B cell (primary cell): ENCODE measurements around the gene STARD10. TPM values are rescaled to one million over a fixed set of nuclear protein-coding genes. Genes with fewer than 3 reads are reported as not detected.

Experiments used
- ATAC-seq: fragments of 200-7000 bp; cut with Tn5 transposase; one replicate; pipeline ENCODE4 v1.10.0; 2021; ENCODE audit warnings: low read depth, mild to moderate bottlenecking, moderate number of reproducible peaks, moderate library complexity
- CTCF ChIA-PET: fragments of 350-600 bp; sonication (Branson Sonifier 250); formaldehyde crosslinking; loops from one replicate; lab custom pipeline; 2021; ENCODE audit warnings: antibody characterized with exemption, inconsistent platforms; lab: Charles Lee
- POLR2A ChIA-PET: fragments of 350-600 bp; sonication (Branson Sonifier 250); formaldehyde crosslinking; loops from one replicate; lab custom pipeline; 2021; ENCODE audit warnings: antibody characterized with exemption; lab: Charles Lee
- DNase-seq: peaks from one replicate; pipeline ENCODE4 v3.0.0; 2013
- H2AFZ ChIP-seq: 2 replicates; pipeline ENCODE4 v1.6.1; 2012; ENCODE audit warnings: mild to moderate bottlenecking, low read depth, low read length; ENCODE audit not compliant: insufficient read depth, poor library complexity, severe bottlenecking
- H3K27ac ChIP-seq, 2 donors: 1 replicate in 1 of 2; 2 replicates in 1 of 2; pipeline ENCODE4 v1.5.1; 2012 to 2013; ENCODE audit warnings: low read length in 2 of 2, mild to moderate bottlenecking in 2 of 2, moderate library complexity in 1 of 2
- H3K27me3 ChIP-seq, 4 experiments: fragments of 200-600 bp in 1 of 4; sonication (generic) in 1 of 4; replicated peaks in 1 of 4; 1 replicate in 2 of 4; 2 replicates in 2 of 4; pipeline versions ENCODE4 v1.6.1 to v1.7.0; 2013 to 2016; ENCODE audit warnings: low read length in 3 of 4, mild to moderate bottlenecking in 2 of 4, mixed read lengths in 1 of 4, moderate library complexity in 1 of 4; ENCODE audit not compliant: insufficient read depth in 4 of 4, control insufficient read depth in 3 of 4; ENCODE audit errors: control extremely low read depth in 1 of 4
- H3K36me3 ChIP-seq, 2 experiments: replicated peaks in 1 of 2; 1 replicate in 1 of 2; 2 replicates in 1 of 2; pipeline versions ENCODE4 v1.6.1 to v1.7.1; 2013; ENCODE audit warnings: low read length in 1 of 2; ENCODE audit not compliant: insufficient read depth in 2 of 2, control insufficient read depth in 1 of 2; ENCODE audit errors: control extremely low read depth in 1 of 2, extremely low read depth in 1 of 2
- H3K4me1 ChIP-seq, 2 donors: fragments of 200-600 bp in 1 of 2; sonication (generic) in 1 of 2; 1 replicate in 1 of 2; 2 replicates in 1 of 2; pipeline versions ENCODE4 v1.5.1 to v1.6.1; 2013 to 2017; ENCODE audit warnings: low read length in 2 of 2; ENCODE audit not compliant: control insufficient read depth in 2 of 2, insufficient read depth in 2 of 2
- H3K4me2 ChIP-seq: replicated peaks from 2 replicates; pipeline ENCODE3; 2012; ENCODE audit warnings: mild to moderate bottlenecking, low read depth, low read length; ENCODE audit not compliant: poor library complexity, severe bottlenecking
- H3K4me3 ChIP-seq, 5 experiments: fragments of 200-600 bp in 1 of 5; sonication (generic) in 1 of 5; 1 replicate in 3 of 5; 2 replicates in 2 of 5; pipeline versions ENCODE4 v1.5.1 to v1.7.0; 2011 to 2016; ENCODE audit warnings: low read length in 4 of 5, mild to moderate bottlenecking in 4 of 5, low read depth in 2 of 5, control low read depth in 1 of 5, moderate library complexity in 1 of 5; ENCODE audit not compliant: insufficient read depth in 1 of 5; ENCODE audit errors: control extremely low read depth in 1 of 5, extremely low read depth in 1 of 5
- H3K79me2 ChIP-seq: fragments of 200-600 bp; sonication (generic); one replicate; pipeline ENCODE4 v1.6.0; 2016; ENCODE audit warnings: low read length; ENCODE audit not compliant: control insufficient read depth, insufficient read depth
- H3K9ac ChIP-seq: fragments of 200-600 bp; sonication (generic); 2 replicates; pipeline ENCODE4 v1.6.1; 2017; ENCODE audit warnings: mild to moderate bottlenecking, low read length, moderate library complexity
- H3K9me3 ChIP-seq, 3 donors: one replicate each; pipeline versions ENCODE4 v1.6.1 to v1.7.1; 2013; ENCODE audit warnings: low read length in 2 of 3; ENCODE audit not compliant: control insufficient read depth in 2 of 3, insufficient read depth in 1 of 3; ENCODE audit errors: control extremely low read depth in 1 of 3
- H4K20me1 ChIP-seq: 2 replicates; pipeline ENCODE4 v1.6.0; 2012; ENCODE audit warnings: mild to moderate bottlenecking, low read length; ENCODE audit not compliant: insufficient read depth, control insufficient read depth, poor library complexity, severe bottlenecking
- H3K27ac Mint-ChIP-seq: one replicate; pipeline ENCODE4 v1.8.0; 2021; ENCODE audit warnings: mixed read lengths
- H3K27me3 Mint-ChIP-seq: one replicate; pipeline ENCODE4 v1.8.0; 2021; ENCODE audit warnings: mixed read lengths
- H3K4me1 Mint-ChIP-seq: one replicate; pipeline ENCODE4 v1.8.0; 2021; ENCODE audit warnings: mixed read lengths
- H3K4me3 Mint-ChIP-seq: one replicate; pipeline ENCODE4 v1.8.0; 2021; ENCODE audit warnings: mixed read lengths
- H3K9me3 Mint-ChIP-seq: one replicate; pipeline ENCODE4 v1.8.0; 2022; ENCODE audit warnings: mixed read lengths; ENCODE audit not compliant: insufficient read depth
- CTCF ChIP-seq: fragments of 200-600 bp; IDR thresholded peaks from one replicate; pipeline ENCODE4 v1.8.0; 2022; ENCODE audit warnings: antibody characterized with exemption, mild to moderate bottlenecking
- EZH2 ChIP-seq: IDR thresholded peaks from 2 replicates; pipeline ENCODE4 v1.6.1; 2012; ENCODE audit warnings: borderline replicate concordance, low read depth, mild to moderate bottlenecking, moderate library complexity, low read length; ENCODE audit not compliant: insufficient read depth, poor library complexity, severe bottlenecking
- WGBS: methylation state at CpG from one replicate; pipeline ENCODE4 v1.1.5; 2013; ENCODE audit warnings: missing lambda C conversion rate; ENCODE audit not compliant: insufficient coverage; 5-methylcytosine and 5-hydroxymethylcytosine counted together
- intact Hi-C: fragments of 100-400 bp; cut with micrococcal nuclease; formaldehyde crosslinking; loops from one replicate; pipeline ENCODE4 v1.10.0; 2022
- polyA plus RNA-seq: library from polyadenylated mRNA; depleted of rRNA; stranded (reverse); fragments of >200 nt; gene quantifications from 2 replicates; pipeline ENCODE4 v1.2.3, GENCODE V29; 2012
- total RNA-seq, 2 donors: library from RNA; stranded (reverse); fragments of 120-200 nt in 1 of 2; gene quantifications; 1 replicate in 1 of 2; 2 replicates in 1 of 2; pipeline versions ENCODE4 v1.2.3 to v1.2.4, GENCODE V29; 2013 to 2022

STARD10 gene
- total and polyA plus RNA-seq, 2 donors (not counting 1 experiment from before 2014, with no cell fraction given): 37.5 to 39.2 TPM

- Mint-ChIP-seq H3K4me1 (peaks cover 74% of the 10 kb centered on the region), H3K9me3 (no peaks in the 10 kb centered on the region), H3K4me3 (no peak overlapping the region), H3K27ac (peak overlapping the region; percentile 85), H3K27me3 (no peaks in the 10 kb centered on the region)
- peaks cover 40 to 66% of the 10 kb centered on the region in 2 donors for H3K4me1 ChIP-seq
- no peaks in the 10 kb centered on the region for H3K27me3 ChIP-seq
- peak overlapping the region in 1 of 2 donors; percentile 67 for H3K27ac ChIP-seq
- H3K4me2 ChIP-seq: no peak overlapping the region
- DNase-seq (no peak), ATAC-seq (no peak)
- TF ChIP-seq CTCF (no peak), EZH2 (no peak)
- no peak overlapping the region for H2AFZ ChIP-seq
- CTCF ChIA-PET: interaction anchor here (1.0 to 23.8 kb wide), 8 partner anchors 13 to 645 kb away, joined by 3 to 390 read pairs (median 20); partner anchors contain the start of gene STARD10
- peaks cover 54% of the 10 kb centered on the region for H4K20me1 ChIP-seq
- H3K79me2 ChIP-seq: peaks cover 99% of the 10 kb centered on the region
- H3K36me3 ChIP-seq: peaks cover 0 to 49% of the 10 kb centered on the region in 2 experiments
- POLR2A ChIA-PET: interaction anchor here (0.5 to 0.6 kb wide), 3 partner anchors 10 to 108 kb away, joined by 3 read pairs; no protein-coding TSS in a partner anchor
- intact Hi-C loops: no loop called here
- no peak overlapping the region for H3K9ac ChIP-seq
- peaks cover 0 to 4% (median 0%) of the 10 kb centered on the region in 3 donors for H3K9me3 ChIP-seq
- H3K4me3 ChIP-seq: no peak overlapping the region
- WGBS: 96% methylated on average over 33 of the region's 40 CpGs
These were observed 67.3 kb downstream of the STARD10 start for GRCh38 chr11:72726266-72727220.
